PFSK-1 (cell line): ENCODE data around the gene TYK2.

Experiments used
- FOXP2 ChIP-seq: optimal IDR thresholded peaks from 2 replicates; pipeline ENCODE3; 2011; ENCODE audit warnings: borderline replicate concordance, control low read depth, inconsistent platforms; ENCODE audit not compliant: insufficient read depth; ENCODE audit errors: extremely low read length, extremely low read depth
- POLR2AphosphoS5 ChIP-seq: IDR thresholded peaks from 2 replicates; pipeline ENCODE4 v1.6.1; 2012; ENCODE audit warnings: low read depth, mild to moderate bottlenecking, control low read depth, low read length, moderate library complexity
- SIN3A ChIP-seq: IDR thresholded peaks from 2 replicates; pipeline ENCODE4 v1.6.1; 2012; ENCODE audit warnings: mild to moderate bottlenecking, low read length, moderate library complexity, borderline replicate concordance; ENCODE audit not compliant: insufficient read depth
- TAF1 ChIP-seq: IDR thresholded peaks from 2 replicates; pipeline ENCODE4 v1.6.1; 2012; ENCODE audit warnings: low read length, control low read depth, borderline replicate concordance; ENCODE audit not compliant: insufficient read depth
- TF ChIP-seq, protein P1 (sequence below), 2 experiments: IDR thresholded peaks; 2 replicates each; pipeline versions ENCODE4 v1.6.1 to v1.8.0; 2011 to 2012; ENCODE audit warnings: low read depth in 2 of 2, low read length in 2 of 2, control low read depth in 1 of 2, inconsistent platforms in 1 of 2, mild to moderate bottlenecking in 1 of 2, moderate library complexity in 1 of 2; ENCODE audit not compliant: insufficient read depth in 1 of 2

TYK2 gene

DNA sequence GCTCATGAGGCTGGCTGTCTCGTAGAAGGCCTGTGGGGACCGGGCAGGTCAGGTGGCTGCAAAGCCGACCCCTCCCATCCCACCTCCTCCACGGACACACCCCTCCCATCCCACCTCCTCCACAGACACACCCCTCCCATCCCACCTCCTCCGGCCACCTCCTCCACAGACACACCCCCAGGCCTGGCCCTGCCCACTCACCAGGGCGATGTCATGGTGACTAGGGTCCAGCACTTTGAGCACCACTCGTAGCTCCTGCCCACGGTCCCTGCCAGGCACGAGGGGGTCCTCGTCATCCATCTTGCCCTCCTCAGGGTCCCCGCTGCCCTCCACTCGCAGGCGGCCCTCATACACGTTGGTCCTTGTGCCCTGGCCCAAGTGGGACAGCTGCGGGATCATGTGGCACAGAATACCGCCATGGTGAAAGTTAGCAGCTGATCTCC lies 18.8 kb downstream of the TYK2 start:
- TF ChIP-seq FOXP2: no peak
- no peak for TF ChIP-seq SIN3A
- TF ChIP-seq, protein P1, sequence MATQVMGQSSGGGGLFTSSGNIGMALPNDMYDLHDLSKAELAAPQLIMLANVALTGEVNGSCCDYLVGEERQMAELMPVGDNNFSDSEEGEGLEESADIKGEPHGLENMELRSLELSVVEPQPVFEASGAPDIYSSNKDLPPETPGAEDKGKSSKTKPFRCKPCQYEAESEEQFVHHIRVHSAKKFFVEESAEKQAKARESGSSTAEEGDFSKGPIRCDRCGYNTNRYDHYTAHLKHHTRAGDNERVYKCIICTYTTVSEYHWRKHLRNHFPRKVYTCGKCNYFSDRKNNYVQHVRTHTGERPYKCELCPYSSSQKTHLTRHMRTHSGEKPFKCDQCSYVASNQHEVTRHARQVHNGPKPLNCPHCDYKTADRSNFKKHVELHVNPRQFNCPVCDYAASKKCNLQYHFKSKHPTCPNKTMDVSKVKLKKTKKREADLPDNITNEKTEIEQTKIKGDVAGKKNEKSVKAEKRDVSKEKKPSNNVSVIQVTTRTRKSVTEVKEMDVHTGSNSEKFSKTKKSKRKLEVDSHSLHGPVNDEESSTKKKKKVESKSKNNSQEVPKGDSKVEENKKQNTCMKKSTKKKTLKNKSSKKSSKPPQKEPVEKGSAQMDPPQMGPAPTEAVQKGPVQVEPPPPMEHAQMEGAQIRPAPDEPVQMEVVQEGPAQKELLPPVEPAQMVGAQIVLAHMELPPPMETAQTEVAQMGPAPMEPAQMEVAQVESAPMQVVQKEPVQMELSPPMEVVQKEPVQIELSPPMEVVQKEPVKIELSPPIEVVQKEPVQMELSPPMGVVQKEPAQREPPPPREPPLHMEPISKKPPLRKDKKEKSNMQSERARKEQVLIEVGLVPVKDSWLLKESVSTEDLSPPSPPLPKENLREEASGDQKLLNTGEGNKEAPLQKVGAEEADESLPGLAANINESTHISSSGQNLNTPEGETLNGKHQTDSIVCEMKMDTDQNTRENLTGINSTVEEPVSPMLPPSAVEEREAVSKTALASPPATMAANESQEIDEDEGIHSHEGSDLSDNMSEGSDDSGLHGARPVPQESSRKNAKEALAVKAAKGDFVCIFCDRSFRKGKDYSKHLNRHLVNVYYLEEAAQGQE (IDR thresholded peaks at IDR 0.05; ENCODE audit: insufficient read depth in 1 of 2, low read depth in 2 of 2, low read length in 2 of 2): no peak
- no peak for TF ChIP-seq TAF1
- no peak for TF ChIP-seq POLR2AphosphoS5

DNA sequence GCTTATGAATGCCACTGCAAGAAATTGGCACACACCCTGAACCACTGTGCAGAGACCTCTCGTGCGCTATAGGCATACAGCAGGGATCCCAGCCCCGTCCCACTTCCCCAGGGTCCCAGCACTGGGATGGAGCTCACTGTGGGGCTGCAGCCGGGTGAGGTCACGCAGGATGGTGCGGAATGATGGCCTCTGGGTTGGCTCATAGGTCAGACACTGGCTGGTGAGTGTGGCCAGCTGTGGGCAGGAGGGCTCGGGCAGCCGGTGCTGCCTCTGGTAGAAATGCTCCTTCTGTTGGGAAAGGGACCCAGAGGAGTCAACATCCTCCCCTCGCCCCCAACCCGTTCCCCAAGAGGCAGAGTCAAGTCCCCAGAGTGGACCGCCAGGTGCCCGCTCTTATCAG lies 23.9 kb downstream of the TYK2 start:
- TF ChIP-seq FOXP2 (no peak), POLR2AphosphoS5 (no peak), SIN3A (no peak), TAF1 (no peak)
- TF ChIP-seq, protein P1 (IDR thresholded peaks at IDR 0.05; ENCODE audit: insufficient read depth in 1 of 2, low read depth in 2 of 2, low read length in 2 of 2): no peak

DNA sequence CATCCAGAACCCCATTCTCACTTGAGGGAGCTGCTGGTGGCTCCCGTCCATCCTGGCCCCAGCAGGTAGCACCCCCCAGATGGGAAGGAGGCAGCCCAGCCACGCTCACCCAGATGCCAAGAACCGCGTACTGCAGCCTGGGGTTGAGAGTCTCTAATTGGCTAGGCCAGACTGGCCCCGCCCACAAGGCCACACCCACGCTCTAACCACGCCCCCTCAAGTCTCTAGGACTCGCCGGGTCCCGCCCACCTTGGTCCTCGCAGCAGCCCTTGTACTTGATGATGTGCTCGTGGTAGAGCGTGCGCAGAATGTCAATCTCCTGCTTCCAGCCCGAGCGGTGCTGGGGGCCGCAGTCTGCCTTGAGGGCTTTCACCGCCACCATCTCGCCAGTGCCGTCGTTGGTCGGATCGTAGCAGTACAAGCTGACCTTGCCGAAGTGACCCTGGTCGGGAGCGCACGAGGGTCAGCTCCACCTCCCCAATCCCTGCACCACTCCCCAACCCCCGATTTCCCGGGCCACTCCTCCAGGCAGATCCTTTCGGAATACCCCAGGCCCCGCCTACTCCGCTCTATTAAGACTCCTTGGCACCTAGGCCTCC lies 26.5 kb downstream of the TYK2 start:
- TF ChIP-seq, protein P1 (IDR thresholded peaks at IDR 0.05; ENCODE audit: insufficient read depth in 1 of 2, low read depth in 2 of 2, low read length in 2 of 2): no peak
- TF ChIP-seq FOXP2 (no peak), SIN3A (no peak), POLR2AphosphoS5 (no peak), TAF1 (no peak)

DNA sequence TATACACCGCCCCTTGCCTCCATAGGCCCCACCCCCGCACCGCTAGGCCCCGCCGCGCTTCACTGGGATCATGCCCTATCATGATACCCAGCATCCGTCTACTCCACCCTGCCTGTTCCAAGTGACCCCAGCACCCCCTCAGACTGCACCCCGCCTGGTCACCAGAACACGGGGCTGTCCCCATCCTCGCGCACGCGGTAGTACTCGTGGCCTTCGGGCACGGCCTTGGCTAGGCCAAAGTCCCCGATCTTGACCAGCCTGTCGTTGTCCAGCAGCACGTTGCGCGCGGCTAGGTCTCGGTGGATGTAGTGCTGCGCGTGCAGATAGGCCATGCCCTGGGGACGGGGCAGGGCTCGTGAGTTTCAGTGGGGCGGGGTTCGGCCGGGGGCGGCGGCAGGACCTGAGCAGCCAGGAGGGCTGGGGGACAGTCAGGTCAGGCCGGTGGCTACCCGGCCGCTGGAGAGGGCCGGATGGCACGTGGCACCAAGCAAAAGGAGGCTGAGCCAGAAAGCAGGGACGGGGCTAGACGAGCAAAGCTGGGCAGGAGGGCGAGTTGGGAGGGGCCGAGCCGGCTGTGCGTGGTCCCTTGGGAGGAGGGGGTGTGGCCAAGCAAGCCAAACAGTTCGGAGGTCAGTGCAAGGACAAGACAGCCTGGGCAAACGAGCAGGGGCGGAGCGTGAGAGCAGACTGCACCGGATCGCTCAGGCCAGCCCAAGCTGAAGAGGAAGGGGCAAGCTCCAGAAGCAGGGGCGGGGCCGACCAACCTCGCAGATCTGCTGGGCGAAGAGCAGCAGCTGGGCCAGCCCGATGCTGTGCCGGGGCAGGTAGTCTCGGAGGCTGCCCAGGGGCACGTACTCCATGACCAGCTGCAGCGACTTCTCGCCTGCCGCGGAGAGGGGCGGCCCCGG lies 27.4 kb downstream of the TYK2 start:
- TF ChIP-seq TAF1: no peak
- no peak for TF ChIP-seq FOXP2
- TF ChIP-seq, protein P1 (IDR thresholded peaks at IDR 0.05; ENCODE audit: insufficient read depth in 1 of 2, low read depth in 2 of 2, low read length in 2 of 2): no peak

DNA sequence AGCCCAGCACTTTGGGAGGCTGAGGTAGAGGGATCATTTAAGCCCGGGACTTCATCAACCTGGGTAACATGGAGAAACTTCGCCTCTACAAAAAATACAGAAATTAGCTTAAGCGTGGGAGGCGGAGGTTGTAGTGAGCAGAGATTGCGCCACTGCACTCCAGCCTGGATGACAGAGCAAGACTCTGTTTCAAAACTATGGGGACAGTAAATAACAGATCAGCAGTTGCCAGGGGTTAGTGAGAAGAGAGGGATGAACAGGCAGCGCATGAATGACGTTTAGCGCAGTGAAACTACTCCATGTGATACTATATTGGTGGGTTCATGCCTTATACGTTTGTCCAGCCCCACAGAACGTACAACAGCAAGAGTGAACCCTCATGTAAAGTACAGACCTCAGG lies 33.9 kb downstream of the TYK2 start:
- TF ChIP-seq FOXP2 (peak; percentile 15), POLR2AphosphoS5 (no peak)
